GM12878 (cell line): Measurements from ENCODE around the gene ATP10A. TPM values are rescaled to one million over a fixed set of nuclear protein-coding genes. Genes with fewer than 3 reads are reported as not detected.

Experiments used
- ATAC-seq: fragments of 200-7000 bp; cut with Tn5 transposase; 3 replicates; pipeline ENCODE4 v1.9.1; 2020; ENCODE audit warnings: mild to moderate bottlenecking, moderate library complexity
- BruUV-seq: library from RNA; stranded (reverse); fragments of 400-500 nt; replicated peaks from 2 replicates; lab custom pipeline; 2021; lab: Mats Ljungman, UMichigan
- CTCF ChIA-PET: fragments of 300-600 bp; sonication (Branson Sonifier 250); formaldehyde crosslinking; extraction: SDS; loops from one replicate; lab custom pipeline; 2021; ENCODE audit warnings: inconsistent platforms; lab: Yijun Ruan, JAX
- POLR2A ChIA-PET: fragments of 350-600 bp; formaldehyde crosslinking; extraction: SDS; loops from one replicate; lab custom pipeline; 2021; ENCODE audit warnings: inconsistent platforms; lab: Charles Lee
- RAD21 ChIA-PET: fragments of 300-600 bp; sonication (Branson Sonifier 250); formaldehyde crosslinking; loops from one replicate; lab custom pipeline; 2023; ENCODE audit warnings: antibody characterized with exemption; ENCODE audit not compliant: unreplicated experiment; lab: Charles Lee
- SMC1A ChIA-PET: fragments of 300-600 bp; sonication (Branson Sonifier 250); formaldehyde crosslinking; loops from one replicate; lab custom pipeline; 2023; ENCODE audit not compliant: unreplicated experiment, uncharacterized antibody; lab: Charles Lee
- DNase-seq: peaks from one replicate; pipeline ENCODE4 v3.0.0-alpha.2; 2011; ENCODE audit warnings: low read depth, low spot score
- FAIRE-seq: peaks from 3 replicates; lab custom pipeline; 2011; peaks lifted over from hg19 to GRCh38; lab: Jason Lieb, UNC
- H2AFZ ChIP-seq: 2 replicates; pipeline ENCODE4 v1.6.0; 2011; ENCODE audit warnings: low read depth, low read length, control low read depth; ENCODE audit not compliant: control insufficient read depth
- H3K27ac ChIP-seq: 2 replicates; pipeline ENCODE4 v1.5.1; 2011; ENCODE audit warnings: control low read depth; ENCODE audit not compliant: control insufficient read depth, insufficient read depth
- H3K27me3 ChIP-seq, 2 experiments: replicated peaks in 1 of 2; 2 replicates each; pipeline versions ENCODE4 v1.6.0 to v1.6.1; 2011; ENCODE audit warnings: low read length in 1 of 2; ENCODE audit not compliant: control insufficient read depth in 2 of 2, insufficient read depth in 2 of 2
- H3K36me3 ChIP-seq, 2 experiments: 2 replicates each; pipeline ENCODE4 v1.5.1; 2011; ENCODE audit warnings: low read length in 1 of 2; ENCODE audit not compliant: control insufficient read depth in 2 of 2, insufficient read depth in 2 of 2
- H3K4me1 ChIP-seq: 2 replicates; pipeline ENCODE4 v1.6.1; 2011; ENCODE audit warnings: mild to moderate bottlenecking, low read length, moderate library complexity, mixed read lengths; ENCODE audit not compliant: control insufficient read depth, insufficient read depth
- H3K4me2 ChIP-seq: 2 replicates; pipeline ENCODE4 v1.6.0; 2011; ENCODE audit warnings: control low read depth; ENCODE audit not compliant: control insufficient read depth, insufficient read depth
- H3K4me3 ChIP-seq: fragments of 200-600 bp; sonication (generic); 2 replicates; pipeline ENCODE4 v1.5.1; 2016
- H3K79me2 ChIP-seq: 2 replicates; pipeline ENCODE4 v1.6.0; 2011; ENCODE audit warnings: low read length; ENCODE audit not compliant: control insufficient read depth, insufficient read depth
- H3K9ac ChIP-seq: 2 replicates; pipeline ENCODE4 v1.8.0; 2011; ENCODE audit warnings: low read length, control low read depth, mixed read lengths; ENCODE audit not compliant: control insufficient read depth, insufficient read depth
- H3K9me3 ChIP-seq: replicated peaks from 3 replicates; pipeline ENCODE4 v1.5.1; 2011; ENCODE audit warnings: mild to moderate bottlenecking, low read length; ENCODE audit not compliant: control insufficient read depth, insufficient read depth
- H4K20me1 ChIP-seq: 2 replicates; pipeline ENCODE4 v1.6.0; 2011; ENCODE audit not compliant: control insufficient read depth, insufficient read depth
- CBX3 ChIP-seq: fragments of 200-600 bp; sonication (generic); IDR thresholded peaks from 2 replicates; pipeline ENCODE4 v1.6.1; 2016; ENCODE audit warnings: low read depth, borderline replicate concordance
- MYB ChIP-seq: fragments of 150-350 bp; IDR thresholded peaks from 2 replicates; pipeline ENCODE4 v1.6.1; 2014; ENCODE audit warnings: mild to moderate bottlenecking, low read depth, low read length, borderline replicate concordance
- RELA ChIP-seq: fragments of 450-650 bp; IDR thresholded peaks from 2 replicates; pipeline ENCODE4 v1.8.0; 2014; ENCODE audit warnings: borderline replicate concordance; ENCODE audit not compliant: partially characterized antibody
- ZNF217 ChIP-seq: fragments of 450-650 bp; IDR thresholded peaks from 2 replicates; pipeline ENCODE4 v1.6.1; 2017; ENCODE audit warnings: antibody characterized with exemption, mild to moderate bottlenecking
- ZNF687 ChIP-seq: fragments of 450-650 bp; IDR thresholded peaks from 2 replicates; pipeline ENCODE4 v1.6.1; 2017; ENCODE audit warnings: mild to moderate bottlenecking, moderate library complexity
- ZSCAN29 ChIP-seq: fragments of 450-650 bp; IDR thresholded peaks from 2 replicates; pipeline ENCODE4 v1.6.1; 2017; ENCODE audit warnings: mild to moderate bottlenecking, moderate library complexity
- WGBS: methylation state at CpG from one replicate; pipeline ENCODE4 v1.1.6; 2016; ENCODE audit warnings: low lambda C conversion rate; ENCODE audit not compliant: insufficient replicate concordance, insufficient coverage; ENCODE audit errors: missing lambda C conversion rate; 5-methylcytosine and 5-hydroxymethylcytosine counted together
- in situ Hi-C: fragments of 300-500 bp; cut with MboI; formaldehyde crosslinking; loops from 9 replicates; pipeline ENCODE4 v1.14.3; 2018; ENCODE audit warnings: mixed read lengths
- intact Hi-C: fragments of 100-400 bp; cut with micrococcal nuclease; formaldehyde crosslinking; loops from one replicate; pipeline ENCODE4 v1.14.2; 2022; ENCODE audit not compliant: unreplicated experiment
- polyA plus RNA-seq, 11 experiments: library from polyadenylated mRNA; depleted of rRNA in 4 of 11; unstranded in 6 of 11; stranded (reverse) in 5 of 11; fragments of >200 nt; fragmentation: Nextera tagmentation in 4 of 11; fragmentation: Illumina TruSeq in 1 of 11; extraction: Ambion mirVana in 4 of 11; extraction: Trizol in 1 of 11; gene quantifications; 1 replicate in 1 of 11; 2 replicates in 10 of 11; pipeline versions ENCODE4 v1.2.1 to v1.2.3, GENCODE V29; 2011 to 2016; ENCODE audit warnings: inconsistent platforms in 2 of 11, missing spikeins in 2 of 11, low read depth in 1 of 11
- total RNA-seq, 4 experiments: library from RNA; depleted of rRNA in 3 of 4; stranded (reverse); fragments of >200 nt in 3 of 4; fragmentation: Illumina TruSeq in 1 of 4; extraction: Trizol in 1 of 4; gene quantifications; 2 replicates each; pipeline versions ENCODE4 v1.2.1 to v1.2.3, GENCODE V29; 2013 to 2021
- TF ChIP-seq, protein P1 (sequence below): IDR thresholded peaks from 2 replicates; pipeline ENCODE4 v1.6.1; 2012; ENCODE audit warnings: low read depth, low read length, improper control_type of control experiment

The ATP10A gene
- total and polyA plus RNA-seq, 10 of the 15 experiments (the other 5 are each of a cell fraction or from before 2014, with no cell fraction given): 0.04 to 1.5 (median 0.31) TPM; not detected in 2

GRCh38 chr15:25683415-25683814 is 179.7 kb downstream of the ATP10A start:
- ATAC-seq: no peak
- H3K4me2 ChIP-seq: no peak overlapping the region
- H3K9me3 ChIP-seq: no peaks in the 10 kb centered on the region; the same call in 2 of the 3 replicates
- FAIRE-seq: no peak
- no peaks in the 10 kb centered on the region for H3K36me3 ChIP-seq
- no peaks in the 10 kb centered on the region for H3K27me3 ChIP-seq
- ChIA-PET SMC1A (no interaction called here), POLR2A (no interaction called here), RAD21 (no interaction called here)
- WGBS: 0% methylated on average over 5 of the region's 6 CpGs
- BruUV-seq: no TSS peak
- H3K27ac ChIP-seq: no peak overlapping the region
- H3K4me1 ChIP-seq: no peaks in the 10 kb centered on the region
- H2AFZ ChIP-seq: no peak overlapping the region
- in situ Hi-C loops: no loop called here
- H3K9ac ChIP-seq: no peak overlapping the region
- TF ChIP-seq RELA: no peak
- TF ChIP-seq, protein P1, sequence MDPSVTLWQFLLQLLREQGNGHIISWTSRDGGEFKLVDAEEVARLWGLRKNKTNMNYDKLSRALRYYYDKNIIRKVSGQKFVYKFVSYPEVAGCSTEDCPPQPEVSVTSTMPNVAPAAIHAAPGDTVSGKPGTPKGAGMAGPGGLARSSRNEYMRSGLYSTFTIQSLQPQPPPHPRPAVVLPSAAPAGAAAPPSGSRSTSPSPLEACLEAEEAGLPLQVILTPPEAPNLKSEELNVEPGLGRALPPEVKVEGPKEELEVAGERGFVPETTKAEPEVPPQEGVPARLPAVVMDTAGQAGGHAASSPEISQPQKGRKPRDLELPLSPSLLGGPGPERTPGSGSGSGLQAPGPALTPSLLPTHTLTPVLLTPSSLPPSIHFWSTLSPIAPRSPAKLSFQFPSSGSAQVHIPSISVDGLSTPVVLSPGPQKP: no peak
- TF ChIP-seq ZNF217: no peak
- TF ChIP-seq ZNF687: no peak
- no peak for TF ChIP-seq MYB
- no peak for TF ChIP-seq ZSCAN29
- no peak for TF ChIP-seq CBX3
- TF ChIP-seq, all 136 proteins: peak for 0
- intact Hi-C loops: no loop called here
- DNase-seq: no peak
- Histone ChIP-seq H3K79me2 (no peaks in the 10 kb centered on the region), H3K4me3 (no peak overlapping the region), H4K20me1 (no peaks in the 10 kb centered on the region)
- CTCF ChIA-PET: no interaction called here
